H9 (cell line): ENCODE measurements around the gene CERS6. TPM values are rescaled to one million over a fixed set of nuclear protein-coding genes. Genes with fewer than 3 reads are reported as not detected.

ENCODE experiments used
- DNase-seq: peaks from one replicate; pipeline ENCODE4 v3.0.0-alpha.2; 2017
- H2AFZ ChIP-seq: one replicate; pipeline ENCODE4 v1.6.1; 2013; ENCODE audit warnings: mild to moderate bottlenecking, low read length, control low read depth, moderate library complexity
- H2AK5ac ChIP-seq: 2 replicates; pipeline ENCODE4 v1.6.1; 2013; ENCODE audit warnings: low read length, control low read depth, mixed read lengths; ENCODE audit not compliant: insufficient read length
- H2BK120ac ChIP-seq: one replicate; pipeline ENCODE4 v1.6.1; 2013; ENCODE audit warnings: low read depth, mild to moderate bottlenecking, low read length, control low read depth, inconsistent platforms; ENCODE audit not compliant: poor library complexity, severe bottlenecking
- H2BK12ac ChIP-seq: 2 replicates; pipeline ENCODE4 v1.6.1; 2013; ENCODE audit warnings: low read length, control low read depth, mixed read lengths, low read depth; ENCODE audit not compliant: insufficient read length
- H2BK15ac ChIP-seq: 2 replicates; pipeline ENCODE4 v1.6.1; 2013; ENCODE audit warnings: low read depth, low read length, control low read depth
- H2BK20ac ChIP-seq: one replicate; pipeline ENCODE4 v1.6.1; 2013; ENCODE audit warnings: low read depth, mild to moderate bottlenecking, low read length, control low read depth, inconsistent platforms; ENCODE audit not compliant: poor library complexity, severe bottlenecking
- H2BK5ac ChIP-seq: 2 replicates; pipeline ENCODE4 v1.6.1; 2013; ENCODE audit warnings: low read length, control low read depth, mixed read lengths; ENCODE audit not compliant: insufficient read length
- H3K14ac ChIP-seq: 2 replicates; pipeline ENCODE4 v1.6.1; 2013; ENCODE audit warnings: low read length, control low read depth; ENCODE audit not compliant: insufficient read depth
- H3K18ac ChIP-seq: 2 replicates; pipeline ENCODE4 v1.6.1; 2013; ENCODE audit warnings: low read depth, mild to moderate bottlenecking, mixed read lengths, low read length, control low read depth; ENCODE audit not compliant: insufficient read length
- H3K23ac ChIP-seq: 2 replicates; pipeline ENCODE4 v1.6.1; 2013; ENCODE audit warnings: low read length, control low read depth, mixed read lengths, low read depth; ENCODE audit not compliant: insufficient read length
- H3K23me2 ChIP-seq: 2 replicates; pipeline ENCODE4 v1.6.1; 2013; ENCODE audit warnings: low read depth, mild to moderate bottlenecking, mixed read lengths, low read length, control low read depth; ENCODE audit not compliant: insufficient read length, poor library complexity, severe bottlenecking
- H3K27ac ChIP-seq: 2 replicates; pipeline ENCODE4 v1.5.1; 2013; ENCODE audit warnings: low read length, control low read depth, mixed read lengths, low read depth; ENCODE audit not compliant: insufficient read length
- H3K27me3 ChIP-seq: 2 replicates; pipeline ENCODE4 v1.6.1; 2013; ENCODE audit warnings: low read length, control low read depth, inconsistent platforms; ENCODE audit not compliant: insufficient read depth
- H3K4ac ChIP-seq: 2 replicates; pipeline ENCODE4 v1.6.1; 2013; ENCODE audit warnings: low read depth, mild to moderate bottlenecking, control low read depth, inconsistent platforms, low read length, moderate library complexity
- H3K4me1 ChIP-seq: 2 replicates; pipeline ENCODE4 v1.6.1; 2013; ENCODE audit warnings: low read length, control low read depth, inconsistent platforms; ENCODE audit not compliant: insufficient read depth
- H3K4me2 ChIP-seq: 2 replicates; pipeline ENCODE4 v1.6.1; 2013; ENCODE audit warnings: low read length, control low read depth, mixed read lengths; ENCODE audit not compliant: insufficient read length, insufficient read depth
- H3K56ac ChIP-seq: 2 replicates; pipeline ENCODE4 v1.6.1; 2013; ENCODE audit warnings: low read depth, mild to moderate bottlenecking, mixed read lengths, low read length, control low read depth; ENCODE audit not compliant: insufficient read length
- H3K79me1 ChIP-seq: 2 replicates; pipeline ENCODE4 v1.6.1; 2013; ENCODE audit warnings: low read depth, mild to moderate bottlenecking, moderate library complexity, low read length, control low read depth, inconsistent platforms; ENCODE audit not compliant: insufficient read depth, poor library complexity, severe bottlenecking
- H3K79me2 ChIP-seq: 2 replicates; pipeline ENCODE4 v1.6.1; 2013; ENCODE audit warnings: low read length, control low read depth, inconsistent platforms; ENCODE audit not compliant: insufficient read depth
- H3K9ac ChIP-seq: 2 replicates; pipeline ENCODE4 v1.6.1; 2013; ENCODE audit warnings: low read length, control low read depth, mixed read lengths; ENCODE audit not compliant: insufficient read length; ENCODE audit errors: extremely low read depth
- H3K9me3 ChIP-seq: one replicate; pipeline ENCODE4 v1.6.1; 2013; ENCODE audit warnings: low read depth, low read length, inconsistent platforms; ENCODE audit not compliant: control insufficient read depth
- H3T11ph ChIP-seq: one replicate; pipeline ENCODE4 v1.6.1; 2013; ENCODE audit warnings: mild to moderate bottlenecking, low read length, control low read depth, inconsistent platforms
- H4K20me1 ChIP-seq: one replicate; pipeline ENCODE4 v1.6.1; 2013; ENCODE audit not compliant: control insufficient read depth, insufficient read length, insufficient read depth
- H4K5ac ChIP-seq: 2 replicates; pipeline ENCODE4 v1.6.1; 2013; ENCODE audit warnings: low read depth, mild to moderate bottlenecking, mixed read lengths, low read length, control low read depth; ENCODE audit not compliant: insufficient read length
- H4K8ac ChIP-seq: replicated peaks from 2 replicates; pipeline ENCODE4 v1.6.1; 2013; ENCODE audit warnings: low read length, control low read depth, mixed read lengths, low read depth; ENCODE audit not compliant: insufficient read length
- H4K91ac ChIP-seq: 2 replicates; pipeline ENCODE4 v1.6.1; 2013; ENCODE audit warnings: low read depth, mild to moderate bottlenecking, moderate library complexity, mixed read lengths, low read length, control low read depth; ENCODE audit not compliant: insufficient read length
- H3K27ac Mint-ChIP-seq, 3 experiments: 2 replicates in 2 of 3; 3 replicates in 1 of 3; pipeline ENCODE4 v1.8.0; 2020 to 2021; ENCODE audit warnings: mixed read lengths in 3 of 3, mild to moderate bottlenecking in 1 of 3, moderate library complexity in 1 of 3
- H3K27me3 Mint-ChIP-seq: 2 replicates; pipeline ENCODE4 v1.8.0; 2021; ENCODE audit warnings: low read depth, mild to moderate bottlenecking, moderate library complexity, mixed read lengths
- H3K36me3 Mint-ChIP-seq, 3 experiments: 2 replicates in 2 of 3; 3 replicates in 1 of 3; pipeline ENCODE4 v1.8.0; 2020 to 2021; ENCODE audit warnings: low read depth in 3 of 3, mixed read lengths in 3 of 3; ENCODE audit not compliant: insufficient read depth in 1 of 3
- H3K4me1 Mint-ChIP-seq, 2 experiments: 2 replicates each; pipeline ENCODE4 v1.8.0; 2020; ENCODE audit warnings: mixed read lengths in 2 of 2
- H3K4me3 Mint-ChIP-seq, 2 experiments: 2 replicates in 1 of 2; 3 replicates in 1 of 2; pipeline ENCODE4 v1.8.0; 2020 to 2021; ENCODE audit warnings: mild to moderate bottlenecking in 2 of 2, mixed read lengths in 2 of 2, moderate library complexity in 1 of 2
- H3K9me3 Mint-ChIP-seq, 2 experiments: 2 replicates in 1 of 2; 3 replicates in 1 of 2; pipeline ENCODE4 v1.8.0; 2020; ENCODE audit warnings: mild to moderate bottlenecking in 2 of 2, mixed read lengths in 2 of 2, moderate library complexity in 1 of 2
- whole genome bisulfite sequencing: extraction: QIAGEN DNeasy Blood & Tissue Kit; methylation state at CpG from one replicate; pipeline ENCODE4 v1.1.7; 2013; ENCODE audit warnings: missing lambda C conversion rate, low lambda C conversion rate, mixed read lengths; ENCODE audit not compliant: insufficient read length; ENCODE audit errors: extremely low coverage; 5-methylcytosine and 5-hydroxymethylcytosine counted together
- total RNA-seq: library from RNA; stranded (reverse); gene quantifications from 2 replicates; pipeline ENCODE4 v1.2.1, GENCODE V29; 2021
- TF ChIP-seq, protein P1 (sequence below): fragments of 200-600 bp; sonication (generic); conservative IDR thresholded peaks from 3 replicates; pipeline ENCODE4 v1.8.0; 2021; ENCODE audit warnings: antibody characterized with exemption, mild to moderate bottlenecking

CERS6 gene
- total RNA-seq, 1 experiment from 2014 or later: 17.7 TPM

DNA sequence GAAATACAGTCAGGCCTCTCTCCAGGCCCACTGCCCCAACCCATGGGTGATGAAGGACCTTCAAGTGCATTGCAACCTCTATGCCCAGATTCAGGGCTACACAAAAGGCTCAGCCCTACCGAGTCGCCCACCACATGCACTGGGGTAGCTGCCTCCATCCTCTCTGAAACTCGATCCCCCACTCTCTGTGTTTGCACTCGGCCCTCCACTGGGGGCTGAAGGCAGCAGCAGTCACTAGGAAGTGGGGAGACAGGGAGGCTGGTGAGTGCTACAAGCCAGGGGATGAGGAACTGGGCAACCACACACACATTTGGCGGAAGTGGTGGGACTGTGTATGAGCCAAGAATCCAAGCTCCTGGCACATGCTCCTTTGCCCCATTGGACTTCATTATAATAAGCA is 94.6 kb downstream of the CERS6 start:
- Histone ChIP-seq H3K79me2 (0 out of 2 replicates have a peak, but pooled peaks cover 1% of the 10 kb centered on the region), H3K79me1 (no peaks in the 10 kb centered on the region), H2AK5ac (no peak overlapping the region), H3K14ac (no peak overlapping the region), H4K20me1 (no peaks in the 10 kb centered on the region), H3K18ac (no peak overlapping the region), H3T11ph (no peak overlapping the region), H3K4me1 (peaks cover 8% of the 10 kb centered on the region; the same call in 1 of the 2 replicates), H3K9me3 (no peaks in the 10 kb centered on the region), H2BK12ac (no peak overlapping the region), H2BK20ac (no peak overlapping the region), H2BK15ac (no peak overlapping the region), H2BK120ac (no peak overlapping the region), H4K91ac (no peak overlapping the region), H3K27me3 (no peaks in the 10 kb centered on the region), H3K23me2 (no peaks in the 10 kb centered on the region), H2BK5ac (no peak overlapping the region), H4K8ac (no peak overlapping the region), H3K9ac (no peak overlapping the region), H2AFZ (no peak overlapping the region), H4K5ac (no peak overlapping the region), H3K27ac (no peak overlapping the region), H3K4me2 (no peak overlapping the region), H3K56ac (no peak overlapping the region), H3K23ac (no peak overlapping the region), H3K4ac (no peak overlapping the region)
- TF ChIP-seq, protein P1, sequence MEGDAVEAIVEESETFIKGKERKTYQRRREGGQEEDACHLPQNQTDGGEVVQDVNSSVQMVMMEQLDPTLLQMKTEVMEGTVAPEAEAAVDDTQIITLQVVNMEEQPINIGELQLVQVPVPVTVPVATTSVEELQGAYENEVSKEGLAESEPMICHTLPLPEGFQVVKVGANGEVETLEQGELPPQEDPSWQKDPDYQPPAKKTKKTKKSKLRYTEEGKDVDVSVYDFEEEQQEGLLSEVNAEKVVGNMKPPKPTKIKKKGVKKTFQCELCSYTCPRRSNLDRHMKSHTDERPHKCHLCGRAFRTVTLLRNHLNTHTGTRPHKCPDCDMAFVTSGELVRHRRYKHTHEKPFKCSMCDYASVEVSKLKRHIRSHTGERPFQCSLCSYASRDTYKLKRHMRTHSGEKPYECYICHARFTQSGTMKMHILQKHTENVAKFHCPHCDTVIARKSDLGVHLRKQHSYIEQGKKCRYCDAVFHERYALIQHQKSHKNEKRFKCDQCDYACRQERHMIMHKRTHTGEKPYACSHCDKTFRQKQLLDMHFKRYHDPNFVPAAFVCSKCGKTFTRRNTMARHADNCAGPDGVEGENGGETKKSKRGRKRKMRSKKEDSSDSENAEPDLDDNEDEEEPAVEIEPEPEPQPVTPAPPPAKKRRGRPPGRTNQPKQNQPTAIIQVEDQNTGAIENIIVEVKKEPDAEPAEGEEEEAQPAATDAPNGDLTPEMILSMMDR: no peak
- peak overlapping the region in 1 of 3 experiments; percentile 81; a peak in 2 of 7 replicates for H3K27ac Mint-ChIP-seq
- WGBS: no CpG with 5 or more reads among the region's 5 CpGs
- no peaks in the 10 kb centered on the region; a peak in 1 of 5 replicates for H3K9me3 Mint-ChIP-seq
- DNase-seq: peak; percentile 61
- no peaks in the 10 kb centered on the region for H3K27me3 Mint-ChIP-seq
- peaks cover 9 to 20% (median 15%) of the 10 kb centered on the region in 3 experiments; a peak in 6 of 7 replicates for H3K36me3 Mint-ChIP-seq
- no peak overlapping the region for H3K4me3 Mint-ChIP-seq
- H3K4me1 Mint-ChIP-seq: peaks cover 41 to 42% of the 10 kb centered on the region in 2 experiments
